Epithelial cell of esophagus (primary cell): ENCODE data around the gene TTC36.
A peak's percentile ranks its signal among the peaks of the same experiment; 100 is the strongest.
"Not testable (repeated sequence)": the region's sequence is repeated elsewhere in the genome, so short reads cannot be mapped to it uniquely, and the experiment has no call there.

Source experiments
- DNase-seq: peaks from one replicate; pipeline ENCODE4 v3.0.0; 2010; ENCODE audit warnings: low read depth
- H3K4me3 ChIP-seq: 2 replicates; pipeline ENCODE4 v1.5.1; 2011; ENCODE audit warnings: mild to moderate bottlenecking, low read length, control low read depth
- TF ChIP-seq, protein P1 (sequence below): IDR thresholded peaks from 2 replicates; pipeline ENCODE4 v1.5.1; 2011; ENCODE audit warnings: low read depth, mild to moderate bottlenecking, low read length, control low read depth, inconsistent platforms; ENCODE audit not compliant: insufficient read depth; ENCODE audit errors: missing control alignments

TTC36 gene

DNA sequence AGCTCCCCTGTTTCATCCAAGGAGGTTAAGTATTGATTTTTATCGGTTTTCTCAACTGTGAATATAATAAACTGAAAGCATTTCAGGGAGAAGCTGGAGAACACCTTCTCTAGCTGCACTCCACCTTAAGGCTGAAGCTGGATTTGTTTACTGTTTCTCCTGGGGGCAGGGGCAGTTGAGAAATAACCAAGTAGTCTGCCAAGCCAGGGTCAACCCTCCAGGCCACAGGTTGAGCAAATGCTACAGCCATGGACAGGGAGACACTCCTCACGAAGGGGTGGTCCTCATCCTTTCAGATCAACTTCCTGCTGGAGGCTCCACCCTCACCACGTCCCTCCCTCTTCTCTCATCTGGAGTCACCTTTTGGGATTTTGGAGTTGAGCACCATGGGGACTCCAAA is at the start of gene TTC36:
TSS of gene TTC36 (plus strand) at position 366 of the 400 bp plus-strand sequence. CDS start at position 387, 21 bp downstream.
- H3K4me3 ChIP-seq, result no peak within 1 kb of the TSS
- TF ChIP-seq, protein P1, sequence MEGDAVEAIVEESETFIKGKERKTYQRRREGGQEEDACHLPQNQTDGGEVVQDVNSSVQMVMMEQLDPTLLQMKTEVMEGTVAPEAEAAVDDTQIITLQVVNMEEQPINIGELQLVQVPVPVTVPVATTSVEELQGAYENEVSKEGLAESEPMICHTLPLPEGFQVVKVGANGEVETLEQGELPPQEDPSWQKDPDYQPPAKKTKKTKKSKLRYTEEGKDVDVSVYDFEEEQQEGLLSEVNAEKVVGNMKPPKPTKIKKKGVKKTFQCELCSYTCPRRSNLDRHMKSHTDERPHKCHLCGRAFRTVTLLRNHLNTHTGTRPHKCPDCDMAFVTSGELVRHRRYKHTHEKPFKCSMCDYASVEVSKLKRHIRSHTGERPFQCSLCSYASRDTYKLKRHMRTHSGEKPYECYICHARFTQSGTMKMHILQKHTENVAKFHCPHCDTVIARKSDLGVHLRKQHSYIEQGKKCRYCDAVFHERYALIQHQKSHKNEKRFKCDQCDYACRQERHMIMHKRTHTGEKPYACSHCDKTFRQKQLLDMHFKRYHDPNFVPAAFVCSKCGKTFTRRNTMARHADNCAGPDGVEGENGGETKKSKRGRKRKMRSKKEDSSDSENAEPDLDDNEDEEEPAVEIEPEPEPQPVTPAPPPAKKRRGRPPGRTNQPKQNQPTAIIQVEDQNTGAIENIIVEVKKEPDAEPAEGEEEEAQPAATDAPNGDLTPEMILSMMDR, result no peak
- no peak for DNase-seq

DNA sequence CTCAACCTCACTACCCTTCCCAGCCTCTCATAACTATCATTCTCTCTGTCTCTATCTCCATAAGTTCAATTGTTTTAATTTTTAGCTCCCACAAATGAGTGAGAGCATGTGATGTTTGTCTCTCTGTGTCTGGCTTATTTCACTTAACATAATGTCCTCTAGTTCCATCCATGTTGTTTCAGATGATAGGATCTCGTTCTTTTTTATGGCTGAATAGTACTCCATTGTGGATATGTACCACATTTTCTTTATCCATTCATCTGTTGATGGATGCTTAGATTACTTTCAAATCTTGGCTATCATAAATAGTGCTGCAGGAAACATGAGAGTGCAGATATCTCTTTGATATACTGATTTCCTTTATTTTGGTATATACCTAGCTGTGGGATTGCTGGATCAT is 46.0 kb upstream of the TTC36 start:
- not testable (repeated sequence) for H3K4me3 ChIP-seq, DNase-seq

DNA sequence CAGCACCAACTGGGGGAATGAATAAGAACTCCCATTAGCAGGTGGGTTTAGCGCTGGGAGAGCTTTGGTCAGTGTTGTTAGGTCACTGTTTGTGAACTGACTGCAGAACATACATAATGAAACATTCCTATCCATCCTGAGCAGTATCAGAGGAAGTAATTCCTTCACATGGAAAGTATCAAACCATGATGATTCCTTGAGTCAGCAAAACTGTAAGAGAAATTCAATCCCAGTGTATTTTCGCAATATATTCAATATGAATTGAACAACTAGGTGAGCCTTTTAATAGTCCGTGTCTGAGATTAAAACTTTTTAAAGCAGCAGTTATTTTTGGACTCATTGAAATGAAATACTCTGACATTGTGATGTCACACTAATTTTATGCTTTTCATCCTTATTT is 42.9 kb upstream of the TTC36 start:
- H3K4me3 ChIP-seq, result no peak overlapping the region
- TF ChIP-seq, protein P1, result no peak
- DNase-seq, result no peak

DNA sequence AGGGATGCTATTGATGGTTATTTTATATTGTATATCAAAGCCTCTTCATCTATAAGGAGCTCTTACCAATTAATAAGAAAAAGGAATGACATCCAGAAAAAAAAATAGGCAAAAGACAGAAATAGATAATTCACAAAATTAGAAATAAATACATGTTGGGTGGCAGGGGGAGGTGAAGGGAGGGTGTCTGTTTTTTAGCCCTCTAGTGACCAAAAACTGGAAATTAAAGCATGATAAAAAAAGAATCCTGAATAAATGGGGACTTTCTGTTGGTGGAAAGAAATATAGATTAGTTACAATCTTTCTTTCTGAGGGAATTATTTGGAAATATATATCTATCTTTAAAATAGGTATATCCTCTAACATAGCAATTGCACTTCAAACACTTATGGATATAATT is 42.0 kb upstream of the TTC36 start:
- TF ChIP-seq, protein P1, result no peak
- H3K4me3 ChIP-seq, result no peak overlapping the region
- DNase-seq, result no peak

- no peak overlapping the region for H3K4me3 ChIP-seq
- TF ChIP-seq, protein P1, result peak; percentile 86
- peak; percentile 83 for DNase-seq
Observed at GRCh38 chr11:118488480-118489109, 38.7 kb upstream of the TTC36 start.

DNA sequence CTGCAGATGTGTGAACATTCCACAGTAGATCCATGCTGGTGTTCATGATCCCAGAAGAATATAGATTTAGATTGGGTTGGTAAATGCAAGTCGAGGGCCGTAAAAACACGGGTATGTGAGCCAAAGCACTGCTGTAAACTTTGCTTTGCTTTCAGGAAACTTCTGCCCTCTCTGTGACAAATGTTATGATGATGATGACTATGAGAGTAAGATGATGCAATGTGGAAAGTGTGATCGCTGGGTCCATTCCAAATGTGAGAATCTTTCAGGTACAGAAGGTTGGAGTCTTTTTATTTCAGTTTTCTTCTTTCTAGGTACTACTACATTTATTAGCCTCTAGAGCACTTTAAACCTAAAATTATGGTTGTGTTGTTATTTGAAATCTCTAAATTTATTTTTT is 36.2 kb upstream of the TTC36 start:
- no peak overlapping the region for H3K4me3 ChIP-seq
- TF ChIP-seq, protein P1, result no peak
- DNase-seq, result no peak

- H3K4me3 ChIP-seq, result no peak overlapping the region
- no peak for DNase-seq
- TF ChIP-seq, protein P1, result no peak
Observed at GRCh38 chr11:118497831-118498230, 29.4 kb upstream of the TTC36 start.

DNA sequence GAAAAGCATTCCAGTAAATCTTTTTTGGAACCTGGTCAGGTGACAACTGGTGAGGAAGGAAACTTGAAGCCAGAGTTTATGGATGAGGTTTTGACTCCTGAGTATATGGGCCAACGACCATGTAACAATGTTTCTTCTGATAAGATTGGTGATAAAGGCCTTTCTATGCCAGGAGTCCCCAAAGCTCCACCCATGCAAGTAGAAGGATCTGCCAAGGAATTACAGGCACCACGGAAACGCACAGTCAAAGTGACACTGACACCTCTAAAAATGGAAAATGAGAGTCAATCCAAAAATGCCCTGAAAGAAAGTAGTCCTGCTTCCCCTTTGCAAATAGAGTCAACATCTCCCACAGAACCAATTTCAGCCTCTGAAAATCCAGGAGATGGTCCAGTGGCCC is 24.1 kb upstream of the TTC36 start:
- TF ChIP-seq, protein P1, result no peak
- no peak overlapping the region for H3K4me3 ChIP-seq
- no peak for DNase-seq
